ENCODE measurements around the gene POLG2. TPM values are rescaled to one million over a fixed set of nuclear protein-coding genes. Genes with fewer than 3 reads are reported as not detected.
A peak's percentile ranks its signal among the peaks of the same experiment; 100 is the strongest.

The POLG2 gene
- total and polyA plus RNA-seq, 9 of the 15 experiments (the other 6 are each of a cell fraction or from before 2014, with no cell fraction given) = 13.4 to 44.8 (median 37.0) TPM

DNA sequence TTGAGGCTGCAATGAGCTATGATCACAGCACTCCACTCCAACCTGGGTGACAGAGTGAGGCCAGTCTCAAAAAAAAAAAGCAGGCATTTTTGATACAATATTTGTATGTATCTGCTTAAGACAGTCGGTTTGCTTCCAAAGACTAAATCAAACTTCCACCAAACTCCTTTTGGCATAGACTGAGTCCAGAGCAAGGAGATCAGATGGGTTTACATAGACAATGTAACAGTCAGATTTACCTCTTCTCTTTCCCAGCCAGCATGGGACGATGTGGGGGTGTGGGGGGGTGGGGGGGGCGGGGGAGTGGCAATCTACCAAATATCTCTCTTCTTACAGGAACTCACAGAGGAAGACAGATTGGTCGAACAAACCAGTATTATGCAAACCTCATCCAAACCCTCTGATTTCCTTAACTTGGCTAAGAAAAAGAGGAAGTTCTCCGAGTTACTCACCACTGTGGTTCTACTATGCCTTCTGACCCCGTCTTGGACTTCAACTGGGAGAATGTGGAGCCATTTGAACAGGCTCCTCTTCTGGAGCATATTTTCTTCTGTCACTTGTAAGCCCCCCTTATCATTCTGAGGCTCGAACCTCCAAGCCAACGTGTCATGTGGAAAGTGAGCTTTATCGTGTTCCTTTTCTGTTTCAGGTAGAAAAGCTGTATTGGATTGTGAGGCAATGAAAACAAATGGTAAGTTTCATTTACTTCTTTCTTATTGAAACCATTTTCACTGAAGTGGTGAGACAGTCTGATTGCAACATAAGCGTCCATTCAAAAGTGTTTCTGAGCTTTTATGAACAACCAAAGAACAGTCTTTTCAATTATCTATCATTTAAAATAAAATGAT lies 48.0 kb downstream of the POLG2 start, which contains the start of gene MILR1 (continued):
- peak; percentile 67; the same call in 1 of the 2 replicates for TF ChIP-seq LEF1 (IDR thresholded peaks at IDR 0.05)
- no peak for TF ChIP-seq NR2C2 (CRISPR knock-in tag; IDR thresholded peaks at IDR 0.05)
- peak; percentile 94 for TF ChIP-seq NR2C2 (tag; IDR thresholded peaks at IDR 0.05)
- peak in 1 of 2 experiments; percentile 52; a peak in 1 of 3 replicates for TF ChIP-seq CBX3 (IDR thresholded peaks at IDR 0.05; ENCODE audit: borderline replicate concordance in 1 of 2, low read length in 2 of 2)
- no peak for TF ChIP-seq HOXB6 (CRISPR knock-in tag; IDR thresholded peaks at IDR 0.05; ENCODE audit: borderline replicate concordance)
- TF ChIP-seq, protein P1, sequence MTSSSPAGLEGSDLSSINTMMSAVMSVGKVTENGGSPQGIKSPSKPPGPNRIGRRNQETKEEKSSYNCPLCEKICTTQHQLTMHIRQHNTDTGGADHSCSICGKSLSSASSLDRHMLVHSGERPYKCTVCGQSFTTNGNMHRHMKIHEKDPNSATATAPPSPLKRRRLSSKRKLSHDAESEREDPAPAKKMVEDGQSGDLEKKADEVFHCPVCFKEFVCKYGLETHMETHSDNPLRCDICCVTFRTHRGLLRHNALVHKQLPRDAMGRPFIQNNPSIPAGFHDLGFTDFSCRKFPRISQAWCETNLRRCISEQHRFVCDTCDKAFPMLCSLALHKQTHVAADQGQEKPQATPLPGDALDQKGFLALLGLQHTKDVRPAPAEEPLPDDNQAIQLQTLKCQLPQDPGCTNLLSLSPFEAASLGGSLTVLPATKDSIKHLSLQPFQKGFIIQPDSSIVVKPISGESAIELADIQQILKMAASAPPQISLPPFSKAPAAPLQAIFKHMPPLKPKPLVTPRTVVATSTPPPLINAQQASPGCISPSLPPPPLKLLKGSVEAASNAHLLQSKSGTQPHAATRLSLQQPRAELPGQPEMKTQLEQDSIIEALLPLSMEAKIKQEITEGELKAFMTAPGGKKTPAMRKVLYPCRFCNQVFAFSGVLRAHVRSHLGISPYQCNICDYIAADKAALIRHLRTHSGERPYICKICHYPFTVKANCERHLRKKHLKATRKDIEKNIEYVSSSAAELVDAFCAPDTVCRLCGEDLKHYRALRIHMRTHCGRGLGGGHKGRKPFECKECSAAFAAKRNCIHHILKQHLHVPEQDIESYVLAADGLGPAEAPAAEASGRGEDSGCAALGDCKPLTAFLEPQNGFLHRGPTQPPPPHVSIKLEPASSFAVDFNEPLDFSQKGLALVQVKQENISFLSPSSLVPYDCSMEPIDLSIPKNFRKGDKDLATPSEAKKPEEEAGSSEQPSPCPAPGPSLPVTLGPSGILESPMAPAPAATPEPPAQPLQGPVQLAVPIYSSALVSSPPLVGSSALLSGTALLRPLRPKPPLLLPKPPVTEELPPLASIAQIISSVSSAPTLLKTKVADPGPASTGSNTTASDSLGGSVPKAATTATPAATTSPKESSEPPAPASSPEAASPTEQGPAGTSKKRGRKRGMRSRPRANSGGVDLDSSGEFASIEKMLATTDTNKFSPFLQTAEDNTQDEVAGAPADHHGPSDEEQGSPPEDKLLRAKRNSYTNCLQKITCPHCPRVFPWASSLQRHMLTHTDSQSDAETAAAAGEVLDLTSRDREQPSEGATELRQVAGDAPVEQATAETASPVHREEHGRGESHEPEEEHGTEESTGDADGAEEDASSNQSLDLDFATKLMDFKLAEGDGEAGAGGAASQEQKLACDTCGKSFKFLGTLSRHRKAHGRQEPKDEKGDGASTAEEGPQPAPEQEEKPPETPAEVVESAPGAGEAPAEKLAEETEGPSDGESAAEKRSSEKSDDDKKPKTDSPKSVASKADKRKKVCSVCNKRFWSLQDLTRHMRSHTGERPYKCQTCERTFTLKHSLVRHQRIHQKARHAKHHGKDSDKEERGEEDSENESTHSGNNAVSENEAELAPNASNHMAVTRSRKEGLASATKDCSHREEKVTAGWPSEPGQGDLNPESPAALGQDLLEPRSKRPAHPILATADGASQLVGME (CRISPR knock-in tag; IDR thresholded peaks at IDR 0.05) = no peak
- TF ChIP-seq PTTG1 (tag; IDR thresholded peaks at IDR 0.05; ENCODE audit: low read depth) = no peak
- TF ChIP-seq RFX5 (IDR thresholded peaks at IDR 0.05; ENCODE audit: low read depth, low read length) = no peak
- TF ChIP-seq, protein P2, sequence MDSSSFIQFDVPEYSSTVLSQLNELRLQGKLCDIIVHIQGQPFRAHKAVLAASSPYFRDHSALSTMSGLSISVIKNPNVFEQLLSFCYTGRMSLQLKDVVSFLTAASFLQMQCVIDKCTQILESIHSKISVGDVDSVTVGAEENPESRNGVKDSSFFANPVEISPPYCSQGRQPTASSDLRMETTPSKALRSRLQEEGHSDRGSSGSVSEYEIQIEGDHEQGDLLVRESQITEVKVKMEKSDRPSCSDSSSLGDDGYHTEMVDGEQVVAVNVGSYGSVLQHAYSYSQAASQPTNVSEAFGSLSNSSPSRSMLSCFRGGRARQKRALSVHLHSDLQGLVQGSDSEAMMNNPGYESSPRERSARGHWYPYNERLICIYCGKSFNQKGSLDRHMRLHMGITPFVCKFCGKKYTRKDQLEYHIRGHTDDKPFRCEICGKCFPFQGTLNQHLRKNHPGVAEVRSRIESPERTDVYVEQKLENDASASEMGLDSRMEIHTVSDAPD (CRISPR knock-in tag; IDR thresholded peaks at IDR 0.05) = no peak
- no peak for TF ChIP-seq LCOR (CRISPR knock-in tag; IDR thresholded peaks at IDR 0.05)
- TF ChIP-seq RFX1 (IDR thresholded peaks at IDR 0.05) = no peak
- no peak for TF ChIP-seq SNRNP70 (optimal IDR thresholded peaks at IDR 0.05; ENCODE audit: low read depth, low read length)
- no peak for TF ChIP-seq CBX5 (IDR thresholded peaks at IDR 0.05; ENCODE audit: borderline replicate concordance, low read depth)
- no peak for TF ChIP-seq MEF2A (IDR thresholded peaks at IDR 0.05; ENCODE audit: control insufficient read depth, low read depth, low read length)
- TF ChIP-seq, protein P3, sequence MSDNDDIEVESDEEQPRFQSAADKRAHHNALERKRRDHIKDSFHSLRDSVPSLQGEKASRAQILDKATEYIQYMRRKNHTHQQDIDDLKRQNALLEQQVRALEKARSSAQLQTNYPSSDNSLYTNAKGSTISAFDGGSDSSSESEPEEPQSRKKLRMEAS (CRISPR knock-in tag; IDR thresholded peaks at IDR 0.05) = no peak
- TF ChIP-seq, protein P4, sequence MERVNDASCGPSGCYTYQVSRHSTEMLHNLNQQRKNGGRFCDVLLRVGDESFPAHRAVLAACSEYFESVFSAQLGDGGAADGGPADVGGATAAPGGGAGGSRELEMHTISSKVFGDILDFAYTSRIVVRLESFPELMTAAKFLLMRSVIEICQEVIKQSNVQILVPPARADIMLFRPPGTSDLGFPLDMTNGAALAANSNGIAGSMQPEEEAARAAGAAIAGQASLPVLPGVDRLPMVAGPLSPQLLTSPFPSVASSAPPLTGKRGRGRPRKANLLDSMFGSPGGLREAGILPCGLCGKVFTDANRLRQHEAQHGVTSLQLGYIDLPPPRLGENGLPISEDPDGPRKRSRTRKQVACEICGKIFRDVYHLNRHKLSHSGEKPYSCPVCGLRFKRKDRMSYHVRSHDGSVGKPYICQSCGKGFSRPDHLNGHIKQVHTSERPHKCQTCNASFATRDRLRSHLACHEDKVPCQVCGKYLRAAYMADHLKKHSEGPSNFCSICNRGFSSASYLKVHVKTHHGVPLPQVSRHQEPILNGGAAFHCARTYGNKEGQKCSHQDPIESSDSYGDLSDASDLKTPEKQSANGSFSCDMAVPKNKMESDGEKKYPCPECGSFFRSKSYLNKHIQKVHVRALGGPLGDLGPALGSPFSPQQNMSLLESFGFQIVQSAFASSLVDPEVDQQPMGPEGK (CRISPR knock-in tag; IDR thresholded peaks at IDR 0.05; ENCODE audit: borderline replicate concordance) = no peak
- no peak for TF ChIP-seq TRIM28 (IDR thresholded peaks at IDR 0.05)
- no peak for TF ChIP-seq MCM3 (IDR thresholded peaks at IDR 0.05)
- TF ChIP-seq TAF9B (IDR thresholded peaks at IDR 0.05; ENCODE audit: partially characterized antibody) = peak; percentile 44
- TF ChIP-seq SIRT6 (IDR thresholded peaks at IDR 0.05; ENCODE audit: low read depth, low read length) = no peak
